ENCODE results near the gene MITD1. TPM values are rescaled to one million over a fixed set of nuclear protein-coding genes. Genes with fewer than 3 reads are reported as not detected.

Gene MITD1
- total and polyA plus RNA-seq, 2 of the 8 experiments (the other 6 are each of a cell fraction or from before 2014, with no cell fraction given), result 15.2 to 31.7 TPM

- TF ChIP-seq CHD7 (IDR thresholded peaks at IDR 0.05; ENCODE audit: insufficient replicate concordance, low read length) (no peak), SP4 (IDR thresholded peaks at IDR 0.05; ENCODE audit: low read length) (no peak), RBBP5 (IDR thresholded peaks at IDR 0.05; ENCODE audit: borderline replicate concordance, low read depth, low read length) (no peak), JUN (IDR thresholded peaks at IDR 0.05; ENCODE audit: low read depth, low read length) (no peak), CEBPB (IDR thresholded peaks at IDR 0.05; ENCODE audit: low read depth, low read length) (peak; percentile 80)
Measured at GRCh38 chr2:99183025-99183424, 2.2 kb upstream of the MITD1 start (continued).
